ENCODE data around the gene STK40. TPM values are rescaled to one million over a fixed set of nuclear protein-coding genes. Genes with fewer than 3 reads are reported as not detected.

STK40 gene
- total RNA-seq, 1 donor, result 12.9 TPM

DNA sequence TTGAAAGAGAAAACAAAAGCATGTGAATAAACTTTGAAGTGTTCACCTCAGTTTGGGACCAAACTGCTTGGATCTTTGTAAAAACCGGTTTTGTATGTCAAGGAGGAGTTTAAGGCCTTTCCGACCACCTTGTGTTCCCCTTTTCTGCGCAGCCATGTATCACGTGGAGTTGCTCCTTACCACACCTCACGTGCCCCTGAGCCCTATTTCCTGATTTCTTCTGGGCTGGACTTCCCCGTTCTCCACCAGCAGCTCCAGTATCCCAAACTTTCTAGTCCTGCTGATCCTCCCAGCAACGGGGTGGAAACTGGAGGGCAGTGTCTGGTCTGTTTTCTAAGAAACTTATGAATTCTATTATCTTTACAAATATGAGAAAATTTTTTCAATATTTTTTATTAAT is 81.2 kb downstream of the STK40 start:
- no peak overlapping the region for H3K4me3 ChIP-seq (ENCODE audit: low read depth, low read length)

DNA sequence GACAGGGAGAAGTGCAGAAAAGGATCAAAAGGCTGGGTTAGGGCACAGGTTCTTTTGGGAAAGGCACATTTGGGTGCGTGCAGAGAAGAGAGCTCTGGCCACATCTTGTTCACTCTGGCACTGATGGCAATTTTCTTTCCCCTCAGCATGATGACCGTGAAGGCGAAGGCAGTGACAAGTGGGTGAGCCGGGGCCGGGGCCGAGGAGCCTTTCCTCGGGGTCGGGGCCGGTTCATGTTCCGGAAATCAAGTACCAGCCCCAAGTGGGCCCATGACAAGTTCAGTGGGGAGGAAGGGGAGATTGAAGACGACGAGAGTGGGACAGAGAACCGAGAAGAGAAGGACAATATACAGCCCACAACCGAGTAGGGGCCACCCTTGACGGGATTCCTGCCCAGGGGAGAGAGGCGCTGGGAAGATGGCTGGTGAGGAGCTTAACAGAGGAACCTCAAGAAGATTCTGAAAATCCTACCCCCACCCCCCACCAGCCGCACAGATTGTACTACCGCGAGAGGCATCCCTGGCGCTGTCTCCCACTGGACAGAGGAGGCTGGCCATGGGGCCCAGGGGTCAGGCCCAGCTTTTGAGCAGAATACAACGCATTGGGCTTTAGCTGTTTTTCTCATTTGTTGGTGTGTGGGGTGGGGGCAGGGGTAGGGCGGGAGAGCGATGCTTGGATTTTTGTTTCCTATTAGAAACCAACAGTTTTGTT is 81.9 kb downstream of the STK40 start:
- H3K4me3 ChIP-seq (ENCODE audit: low read depth, low read length), result no peak overlapping the region
- DNase-seq (ENCODE audit: low read depth), result no peak
- TF ChIP-seq, protein P1, sequence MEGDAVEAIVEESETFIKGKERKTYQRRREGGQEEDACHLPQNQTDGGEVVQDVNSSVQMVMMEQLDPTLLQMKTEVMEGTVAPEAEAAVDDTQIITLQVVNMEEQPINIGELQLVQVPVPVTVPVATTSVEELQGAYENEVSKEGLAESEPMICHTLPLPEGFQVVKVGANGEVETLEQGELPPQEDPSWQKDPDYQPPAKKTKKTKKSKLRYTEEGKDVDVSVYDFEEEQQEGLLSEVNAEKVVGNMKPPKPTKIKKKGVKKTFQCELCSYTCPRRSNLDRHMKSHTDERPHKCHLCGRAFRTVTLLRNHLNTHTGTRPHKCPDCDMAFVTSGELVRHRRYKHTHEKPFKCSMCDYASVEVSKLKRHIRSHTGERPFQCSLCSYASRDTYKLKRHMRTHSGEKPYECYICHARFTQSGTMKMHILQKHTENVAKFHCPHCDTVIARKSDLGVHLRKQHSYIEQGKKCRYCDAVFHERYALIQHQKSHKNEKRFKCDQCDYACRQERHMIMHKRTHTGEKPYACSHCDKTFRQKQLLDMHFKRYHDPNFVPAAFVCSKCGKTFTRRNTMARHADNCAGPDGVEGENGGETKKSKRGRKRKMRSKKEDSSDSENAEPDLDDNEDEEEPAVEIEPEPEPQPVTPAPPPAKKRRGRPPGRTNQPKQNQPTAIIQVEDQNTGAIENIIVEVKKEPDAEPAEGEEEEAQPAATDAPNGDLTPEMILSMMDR (IDR thresholded peaks at IDR 0.05; ENCODE audit: insufficient read depth, low read length), result no peak

More for the DNA sequence above, 81.2 kb downstream of the STK40 start:
- no peak for DNase-seq (ENCODE audit: low read depth)
- TF ChIP-seq, protein P1 (IDR thresholded peaks at IDR 0.05; ENCODE audit: insufficient read depth, low read length), result no peak

DNA sequence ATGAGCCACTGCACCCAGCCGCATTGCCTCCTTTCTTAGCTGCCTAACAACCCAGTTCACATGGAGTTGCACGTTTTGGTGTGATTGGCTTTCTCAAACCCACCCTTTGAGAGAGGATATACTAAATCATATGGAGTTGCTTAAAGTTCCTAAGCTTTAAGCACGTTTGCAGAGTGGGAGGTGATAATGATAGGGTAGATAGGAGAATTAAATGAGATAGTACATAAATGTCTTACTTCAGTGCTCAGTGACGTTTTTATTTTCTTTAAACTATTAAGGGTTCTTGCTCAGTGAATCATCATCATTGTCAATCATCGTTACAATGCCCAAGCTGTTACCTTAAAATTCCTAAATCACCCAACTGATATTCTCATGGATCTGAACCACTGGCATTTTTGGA is 82.5 kb downstream of the STK40 start:
- DNase-seq (ENCODE audit: low read depth), result no peak
- TF ChIP-seq, protein P1 (IDR thresholded peaks at IDR 0.05; ENCODE audit: insufficient read depth, low read length), result no peak
- no peak overlapping the region for H3K4me3 ChIP-seq (ENCODE audit: low read depth, low read length)

DNA sequence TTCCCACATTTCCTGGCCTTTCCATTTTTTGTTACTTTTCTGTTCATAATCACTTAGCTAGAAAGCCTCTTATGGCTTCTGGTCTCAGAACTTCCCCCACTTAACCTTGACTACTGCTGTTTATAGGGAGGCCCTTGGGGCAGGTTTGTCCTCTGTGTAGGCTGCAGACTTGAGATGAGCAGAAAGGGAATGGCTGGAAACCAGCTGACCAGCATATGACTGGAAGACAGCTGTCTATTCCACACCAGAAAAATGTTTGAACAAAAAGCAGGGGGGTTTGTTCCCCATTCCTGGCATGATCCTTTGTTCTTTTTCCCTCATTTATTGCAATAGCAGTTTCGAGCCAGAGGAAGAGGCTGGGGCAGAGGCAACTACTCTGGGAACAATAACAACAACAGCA is 84.5 kb downstream of the STK40 start:
- TF ChIP-seq, protein P1 (IDR thresholded peaks at IDR 0.05; ENCODE audit: insufficient read depth, low read length), result no peak
- no peak for DNase-seq (ENCODE audit: low read depth)
- H3K4me3 ChIP-seq (ENCODE audit: low read depth, low read length), result no peak overlapping the region

DNA sequence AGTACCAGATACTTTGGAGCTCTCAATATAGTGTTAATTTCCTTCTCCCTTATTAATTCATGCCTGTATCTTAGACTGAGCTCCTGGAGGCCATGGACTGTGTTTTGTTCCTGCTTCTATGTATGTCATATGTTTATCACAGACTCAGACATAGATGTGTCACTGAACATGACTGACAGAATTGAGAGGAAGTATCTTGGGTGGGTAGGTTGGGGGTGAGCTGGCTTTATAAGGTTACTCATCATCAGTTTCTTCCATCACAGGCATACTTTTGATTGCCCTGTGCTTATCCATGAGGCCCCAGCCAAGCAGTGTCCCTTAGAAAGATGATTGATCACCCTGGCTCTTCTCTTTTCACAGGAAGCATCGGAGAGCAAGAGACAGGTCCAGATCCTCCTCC is 85.2 kb downstream of the STK40 start:
- DNase-seq (ENCODE audit: low read depth), result no peak
- TF ChIP-seq, protein P1 (IDR thresholded peaks at IDR 0.05; ENCODE audit: insufficient read depth, low read length), result no peak
- H3K4me3 ChIP-seq (ENCODE audit: low read depth, low read length), result no peak overlapping the region

DNA sequence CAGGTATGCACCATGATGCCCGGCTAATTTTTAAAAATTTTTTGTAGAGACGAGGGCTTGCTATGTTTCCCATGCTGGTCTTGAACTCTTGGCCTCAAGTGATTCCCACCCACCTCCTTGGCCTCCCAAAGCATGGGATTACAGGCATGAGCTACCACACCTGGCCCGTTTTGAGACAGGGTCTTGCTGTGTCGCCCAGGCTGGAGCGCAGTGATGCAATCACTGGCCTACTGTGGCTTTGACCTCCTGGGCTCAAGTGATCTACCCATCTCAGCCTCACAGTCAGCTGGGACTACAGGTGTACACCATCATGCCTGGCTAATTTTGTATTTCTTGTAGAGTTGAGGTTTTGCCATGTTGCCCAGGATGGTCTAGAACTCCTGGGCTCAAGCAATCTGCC is 87.1 kb downstream of the STK40 start:
- DNase-seq (ENCODE audit: low read depth), result no peak
- TF ChIP-seq, protein P1 (IDR thresholded peaks at IDR 0.05; ENCODE audit: insufficient read depth, low read length), result no peak
- no peak overlapping the region for H3K4me3 ChIP-seq (ENCODE audit: low read depth, low read length)

DNA sequence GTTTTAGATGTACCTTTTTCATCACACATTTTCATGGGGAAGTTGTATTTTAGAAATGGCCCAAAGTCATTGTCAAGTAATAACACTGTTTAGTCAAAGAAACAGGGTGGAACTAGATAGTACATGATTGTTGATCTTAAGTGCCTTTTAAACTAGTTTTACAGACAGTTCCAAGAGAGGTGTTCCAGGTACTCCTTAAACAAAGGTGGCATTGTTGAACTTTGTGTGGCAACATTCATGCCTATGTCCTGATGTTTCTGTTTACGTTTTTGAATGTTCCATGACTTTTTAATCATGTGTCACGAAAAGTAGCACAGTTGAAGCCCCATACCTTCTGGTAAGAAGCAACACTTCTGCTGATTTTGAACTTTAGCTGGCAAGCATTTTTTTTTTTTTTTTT is 88.7 kb downstream of the STK40 start:
- no peak overlapping the region for H3K4me3 ChIP-seq (ENCODE audit: low read depth, low read length)
- TF ChIP-seq, protein P1 (IDR thresholded peaks at IDR 0.05; ENCODE audit: insufficient read depth, low read length), result no peak
- no peak for DNase-seq (ENCODE audit: low read depth)

Measured in fibroblast of the aortic adventitia (primary cell).